ENCODE results near the gene ADAM15. TPM values are rescaled to one million over a fixed set of nuclear protein-coding genes. Genes with fewer than 3 reads are reported as not detected.

Gene ADAM15
- total RNA-seq, 1 experiment from 2014 or later = 36.3 TPM

GRCh38 chr1:155026154-155026553, 25.0 kb upstream of the ADAM15 start:
- no peak overlapping the region for H3K4me3 ChIP-seq (ENCODE audit: low read depth, low read length, poor library complexity, severe bottlenecking)
- POLR2A ChIA-PET (ENCODE audit: low non-redundant PET) = no interaction called here
- DNase-seq (ENCODE audit: low spot score) = no peak
- H3K27ac ChIP-seq (ENCODE audit: low read depth, low read length, poor library complexity, severe bottlenecking) = no peak overlapping the region
- no peak for TF ChIP-seq CTCF (conservative IDR thresholded peaks at IDR 0.05; ENCODE audit: low read depth, low read length)
- TF ChIP-seq EZH2 (IDR thresholded peaks at IDR 0.05; ENCODE audit: borderline replicate concordance, low read depth, low read length, poor library complexity, severe bottlenecking) = no peak
- H3K27me3 ChIP-seq (replicated peaks; ENCODE audit: insufficient read depth, low read depth, low read length, poor library complexity) = no peaks in the 10 kb centered on the region
- CTCF ChIA-PET = no interaction called here
- no peaks in the 10 kb centered on the region for H3K36me3 ChIP-seq (ENCODE audit: insufficient read depth, low read length, poor library complexity, severe bottlenecking)
- intact Hi-C loops (cut with micrococcal nuclease; ENCODE audit: unreplicated experiment) = no loop called here
- H3K9me3 ChIP-seq (ENCODE audit: low read depth, low read length, poor library complexity, severe bottlenecking) = no peaks in the 10 kb centered on the region
- H3K4me1 ChIP-seq (ENCODE audit: insufficient read depth, low read length, poor library complexity, severe bottlenecking) = no peaks in the 10 kb centered on the region
- BruUV-seq (replicated peaks) = no TSS peak

- Histone ChIP-seq H3K4me3 (ENCODE audit: low read depth, low read length, poor library complexity, severe bottlenecking) (no peak overlapping the region), H3K27ac (ENCODE audit: low read depth, low read length, poor library complexity, severe bottlenecking) (no peak overlapping the region), H3K27me3 (replicated peaks; ENCODE audit: insufficient read depth, low read depth, low read length, poor library complexity) (no peaks in the 10 kb centered on the region), H3K4me1 (ENCODE audit: insufficient read depth, low read length, poor library complexity, severe bottlenecking) (no peaks in the 10 kb centered on the region), H3K9me3 (ENCODE audit: low read depth, low read length, poor library complexity, severe bottlenecking) (no peaks in the 10 kb centered on the region), H3K36me3 (ENCODE audit: insufficient read depth, low read length, poor library complexity, severe bottlenecking) (no peaks in the 10 kb centered on the region)
- ChIA-PET POLR2A (ENCODE audit: low non-redundant PET) (no interaction called here), CTCF (no interaction called here)
- intact Hi-C loops (cut with micrococcal nuclease; ENCODE audit: unreplicated experiment) = no loop called here
- no TSS peak for BruUV-seq (replicated peaks)
- TF ChIP-seq CTCF (conservative IDR thresholded peaks at IDR 0.05; ENCODE audit: low read depth, low read length) (no peak), EZH2 (IDR thresholded peaks at IDR 0.05; ENCODE audit: borderline replicate concordance, low read depth, low read length, poor library complexity, severe bottlenecking) (no peak)
- DNase-seq (ENCODE audit: low spot score) = no peak
Measured at GRCh38 chr1:155026588-155026987, 24.5 kb upstream of the ADAM15 start.

GRCh38 chr1:155029513-155030242, 21.4 kb upstream of the ADAM15 start:
- ChIA-PET POLR2A (ENCODE audit: low non-redundant PET) (no interaction called here), CTCF (interaction anchor here (1.4 kb wide), 1 partner anchor 12 kb away, joined by 6 read pairs; no protein-coding TSS in a partner anchor)
- no peaks in the 10 kb centered on the region for H3K27me3 ChIP-seq (replicated peaks; ENCODE audit: insufficient read depth, low read depth, low read length, poor library complexity)
- no peak for DNase-seq (ENCODE audit: low spot score)
- intact Hi-C loops (cut with micrococcal nuclease; ENCODE audit: unreplicated experiment) = no loop called here
- no peaks in the 10 kb centered on the region for H3K9me3 ChIP-seq (ENCODE audit: low read depth, low read length, poor library complexity, severe bottlenecking)
- H3K4me3 ChIP-seq (ENCODE audit: low read depth, low read length, poor library complexity, severe bottlenecking) = no peak overlapping the region
- no TSS peak for BruUV-seq (replicated peaks)
- no peaks in the 10 kb centered on the region for H3K36me3 ChIP-seq (ENCODE audit: insufficient read depth, low read length, poor library complexity, severe bottlenecking)
- TF ChIP-seq CTCF (conservative IDR thresholded peaks at IDR 0.05; ENCODE audit: low read depth, low read length) (no peak), EZH2 (IDR thresholded peaks at IDR 0.05; ENCODE audit: borderline replicate concordance, low read depth, low read length, poor library complexity, severe bottlenecking) (no peak)
- no peaks in the 10 kb centered on the region for H3K4me1 ChIP-seq (ENCODE audit: insufficient read depth, low read length, poor library complexity, severe bottlenecking)
- no peak overlapping the region for H3K27ac ChIP-seq (ENCODE audit: low read depth, low read length, poor library complexity, severe bottlenecking)
